Small intestine (tissue), 7 donors: ENCODE results near the gene SEMA4A. TPM values are rescaled to one million over a fixed set of nuclear protein-coding genes. Genes with fewer than 3 reads are reported as not detected.
"Not testable (repeated sequence)": the region's sequence is repeated elsewhere in the genome, so short reads cannot be mapped to it uniquely, and the experiment has no call there.

ENCODE experiments used
- DNase-seq, 2 donors: peaks; one replicate each; pipeline versions ENCODE4 v3.0.0 to v3.0.0-alpha.2; 2013
- FAIRE-seq: peaks from 2 replicates; lab custom pipeline; 2012; peaks lifted over from hg19 to GRCh38; lab: Jason Lieb, UNC
- H3K27ac ChIP-seq, 3 donors: one replicate each; pipeline ENCODE4 v1.5.1; 2013; ENCODE audit warnings: low read length in 2 of 3, mild to moderate bottlenecking in 2 of 3, control low read depth in 1 of 3, inconsistent platforms in 1 of 3, low read depth in 1 of 3, moderate library complexity in 1 of 3
- H3K27me3 ChIP-seq, 3 donors: one replicate each; pipeline ENCODE4 v1.6.1; 2013; ENCODE audit warnings: low read length in 3 of 3, inconsistent platforms in 1 of 3; ENCODE audit not compliant: control insufficient read depth in 3 of 3, insufficient read depth in 3 of 3
- H3K36me3 ChIP-seq, 3 donors: one replicate each; pipeline ENCODE4 v1.6.1; 2013; ENCODE audit warnings: low read length in 3 of 3, inconsistent platforms in 1 of 3, low read depth in 1 of 3, mild to moderate bottlenecking in 1 of 3, moderate library complexity in 1 of 3; ENCODE audit not compliant: control insufficient read depth in 3 of 3, insufficient read depth in 2 of 3
- H3K4me1 ChIP-seq, 3 donors: one replicate each; pipeline ENCODE4 v1.6.1; 2013; ENCODE audit warnings: low read length in 2 of 3, inconsistent platforms in 1 of 3, low read depth in 1 of 3, mild to moderate bottlenecking in 1 of 3, moderate library complexity in 1 of 3; ENCODE audit not compliant: control insufficient read depth in 3 of 3, insufficient read depth in 2 of 3
- H3K4me3 ChIP-seq, 3 donors: one replicate each; pipeline ENCODE4 v1.5.1; 2013; ENCODE audit warnings: low read length in 3 of 3, control low read depth in 1 of 3, inconsistent platforms in 1 of 3, low read depth in 1 of 3, mild to moderate bottlenecking in 1 of 3, moderate library complexity in 1 of 3
- H3K9me3 ChIP-seq, 2 donors: one replicate each; pipeline ENCODE4 v1.6.1; 2013; ENCODE audit warnings: low read depth in 1 of 2, low read length in 1 of 2; ENCODE audit not compliant: control insufficient read depth in 2 of 2, insufficient read depth in 1 of 2
- WGBS, 3 donors: extraction: QIAGEN DNeasy Blood & Tissue Kit; methylation state at CpG; one replicate each; pipeline ENCODE4 v1.1.7; 2013; 5-methylcytosine and 5-hydroxymethylcytosine counted together
- polyA plus RNA-seq, 4 donors: library from polyadenylated mRNA; stranded (reverse) in 3 of 4; unstranded in 1 of 4; fragments of 200-250 nt in 3 of 4; fragments of 120-200 nt in 1 of 4; gene quantifications; one replicate each; pipeline versions ENCODE4 v1.2.1 to v1.2.3, GENCODE V29; 2013
- donor health status: healthy with polysubstance abuse.
- donor health status: control.
- donor health status: control.
- donor health status: Bipolar disorder and iron deficiency.
- donor health status: healthy.

SEMA4A gene
- polyA plus RNA-seq, 4 donors, result 0.89 to 7.7 (median 1.8) TPM

GRCh38 chr1:156122519-156123355 is 30.6 kb upstream of the SEMA4A start:
- Histone ChIP-seq H3K4me3 (peak overlapping the region in 2 of 3 donors; percentile 3 to 37), H3K4me1 (peaks cover 6 to 92% (median 46%) of the 10 kb centered on the region in 3 donors), H3K9me3 (no peaks in the 10 kb centered on the region), H3K27me3 (no peaks in the 10 kb centered on the region), H3K27ac (peak overlapping the region; percentile 91 to 97 (median 95)), H3K36me3 (peaks cover 0 to 57% (median 0%) of the 10 kb centered on the region in 3 donors)
- no peak for FAIRE-seq
- WGBS, 3 donors, result 15 to 30% (median 29%) methylated on average over 14 of the region's 14 CpGs
- peak in 1 of 2 donors; percentile 72 for DNase-seq

- Histone ChIP-seq H3K4me3 (no peak overlapping the region), H3K27me3 (no peaks in the 10 kb centered on the region), H3K9me3 (no peaks in the 10 kb centered on the region), H3K4me1 (peaks cover 6 to 92% (median 49%) of the 10 kb centered on the region in 3 donors), H3K27ac (peak overlapping the region; percentile 91 to 97 (median 95)), H3K36me3 (peaks cover 0 to 57% (median 0%) of the 10 kb centered on the region in 3 donors)
- FAIRE-seq, result no peak
- peak; percentile 96 to 98 for DNase-seq
- WGBS, 3 donors, result 7 to 24% (median 20%) methylated on average over 14 of the region's 14 CpGs
Observed at GRCh38 chr1:156123356-156124196, 29.8 kb upstream of the SEMA4A start.

GRCh38 chr1:156124557-156125483 is 28.6 kb upstream of the SEMA4A start:
- H3K36me3 ChIP-seq, result peaks cover 0 to 57% (median 0%) of the 10 kb centered on the region in 3 donors
- no peak overlapping the region for H3K4me3 ChIP-seq
- FAIRE-seq (no peak), DNase-seq (peak in 1 of 2 donors; percentile 88)
- no peaks in the 10 kb centered on the region for H3K9me3 ChIP-seq
- 53 to 57% (median 57%) methylated on average over 17 of the region's 17 CpGs for WGBS, 3 donors
- H3K27me3 ChIP-seq, result no peaks in the 10 kb centered on the region
- H3K4me1 ChIP-seq, result peaks cover 4 to 96% (median 46%) of the 10 kb centered on the region in 3 donors
- peak overlapping the region; percentile 63 to 96 (median 78) for H3K27ac ChIP-seq

GRCh38 chr1:156125544-156125943 is 27.8 kb upstream of the SEMA4A start:
- not testable (repeated sequence) for DNase-seq, H3K4me3 ChIP-seq, FAIRE-seq, H3K9me3 ChIP-seq, H3K27me3 ChIP-seq
- Histone ChIP-seq H3K27ac (peak overlapping the region in 2 of 3 donors; percentile 78 to 96), H3K4me1 (peaks cover 4 to 96% (median 43%) of the 10 kb centered on the region in 3 donors), H3K36me3 (peaks cover 0 to 54% (median under 1%) of the 10 kb centered on the region in 3 donors)
- WGBS, 3 donors, result 85 to 92% (median 87%) methylated on average over 10 of the region's 10 CpGs

- H3K9me3 ChIP-seq, result no peaks in the 10 kb centered on the region
- H3K4me3 ChIP-seq, result no peak overlapping the region
- FAIRE-seq (no peak), DNase-seq (peak in 1 of 2 donors; percentile 45)
- no peaks in the 10 kb centered on the region for H3K27me3 ChIP-seq
- 25 to 41% (median 38%) methylated on average over 10 to 11 of the region's 11 CpGs for WGBS, 3 donors
- peaks cover 0 to 54% (median 3%) of the 10 kb centered on the region in 3 donors for H3K36me3 ChIP-seq
- H3K27ac ChIP-seq, result peak overlapping the region; percentile 45 to 96 (median 78)
- H3K4me1 ChIP-seq, result peaks cover 4 to 93% (median 38%) of the 10 kb centered on the region in 3 donors
Observed at GRCh38 chr1:156126043-156126629, 27.2 kb upstream of the SEMA4A start.

- FAIRE-seq, result no peak
- no peak overlapping the region for H3K4me3 ChIP-seq
- H3K27me3 ChIP-seq, result no peaks in the 10 kb centered on the region
- 32 to 49% (median 38%) methylated on average over 15 of the region's 15 CpGs for WGBS, 3 donors
- peak overlapping the region; percentile 57 to 96 (median 78) for H3K27ac ChIP-seq
- peaks cover 3 to 85% (median 33%) of the 10 kb centered on the region in 3 donors for H3K4me1 ChIP-seq
- H3K36me3 ChIP-seq, result peaks cover 3 to 54% (median 3%) of the 10 kb centered on the region in 3 donors
- no peaks in the 10 kb centered on the region for H3K9me3 ChIP-seq
- DNase-seq, result peak; percentile 13 to 57
Observed at GRCh38 chr1:156126630-156127534, 26.5 kb upstream of the SEMA4A start.

GRCh38 chr1:156128308-156128653 is 25.1 kb upstream of the SEMA4A start:
- no peaks in the 10 kb centered on the region for H3K27me3 ChIP-seq
- peaks cover 3 to 71% (median 23%) of the 10 kb centered on the region in 3 donors for H3K4me1 ChIP-seq
- H3K9me3 ChIP-seq, result no peaks in the 10 kb centered on the region
- FAIRE-seq, result no peak
- WGBS, 3 donors, result 61 to 80% (median 72%) methylated on average over 2 of the region's 2 CpGs
- DNase-seq, result no peak
- no peak overlapping the region for H3K4me3 ChIP-seq
- peaks cover 3 to 62% (median 6%) of the 10 kb centered on the region in 3 donors for H3K36me3 ChIP-seq
- peak overlapping the region; percentile 44 to 81 (median 78) for H3K27ac ChIP-seq
